MM.1S (cell line): Measurements from ENCODE around the gene SNCA.

Source experiments
- DNase-seq: peaks from one replicate; pipeline ENCODE4 v3.0.0-alpha.2; 2015
- H2AFZ ChIP-seq: fragments of 300-600 bp; sonication (generic); 2 replicates; pipeline ENCODE4 v1.6.0; 2016; ENCODE audit warnings: antibody characterized with exemption, low read length
- H3F3A ChIP-seq: fragments of 300-600 bp; sonication (generic); 2 replicates; pipeline ENCODE4 v1.6.1; 2016; ENCODE audit warnings: mild to moderate bottlenecking, antibody characterized with exemption, low read length, moderate library complexity, mixed read lengths; ENCODE audit not compliant: insufficient read depth
- H3K27ac ChIP-seq: fragments of 300-600 bp; sonication (generic); 2 replicates; pipeline ENCODE4 v1.5.1; 2016; ENCODE audit warnings: mild to moderate bottlenecking, low read length
- H3K27me3 ChIP-seq: fragments of 300-600 bp; sonication (generic); replicated peaks from 2 replicates; pipeline ENCODE4 v1.6.0; 2016; ENCODE audit warnings: low read length; ENCODE audit not compliant: insufficient read depth
- H3K36me3 ChIP-seq: fragments of 300-600 bp; sonication (generic); replicated peaks from 2 replicates; pipeline ENCODE4 v1.6.1; 2016; ENCODE audit warnings: mild to moderate bottlenecking, low read length, mixed read lengths; ENCODE audit not compliant: insufficient read depth
- H3K4me1 ChIP-seq: fragments of 300-600 bp; sonication (generic); 2 replicates; pipeline ENCODE4 v1.6.1; 2016; ENCODE audit warnings: low read length, mixed read lengths
- H3K4me2 ChIP-seq: fragments of 300-600 bp; sonication (generic); 2 replicates; pipeline ENCODE4 v1.6.0; 2016; ENCODE audit warnings: low read depth, low read length
- H3K4me3 ChIP-seq: fragments of 300-600 bp; sonication (generic); 2 replicates; pipeline ENCODE4 v1.5.1; 2016; ENCODE audit warnings: low read length, mixed read lengths
- H3K79me2 ChIP-seq: fragments of 300-600 bp; sonication (generic); 2 replicates; pipeline ENCODE4 v1.6.1; 2016; ENCODE audit warnings: mixed run types, low read length, mixed read lengths
- H3K9ac ChIP-seq: fragments of 300-600 bp; sonication (generic); 2 replicates; pipeline ENCODE4 v1.6.1; 2016; ENCODE audit warnings: low read length, mixed read lengths
- H3K9me2 ChIP-seq: fragments of 300-600 bp; sonication (generic); replicated peaks from 2 replicates; pipeline ENCODE4 v1.6.1; 2016; ENCODE audit warnings: mild to moderate bottlenecking, low read length, mixed read lengths; ENCODE audit not compliant: insufficient read depth
- H3K9me3 ChIP-seq: fragments of 300-600 bp; sonication (generic); replicated peaks from 2 replicates; pipeline ENCODE4 v1.6.1; 2016; ENCODE audit warnings: mild to moderate bottlenecking, low read length, mixed read lengths; ENCODE audit not compliant: insufficient read depth
- H4K20me1 ChIP-seq: fragments of 300-600 bp; sonication (generic); 2 replicates; pipeline ENCODE4 v1.6.1; 2016; ENCODE audit warnings: mild to moderate bottlenecking, low read length, moderate library complexity, mixed read lengths; ENCODE audit not compliant: insufficient read depth
- CTCF ChIP-seq: fragments of 300-600 bp; sonication (generic); IDR thresholded peaks from 2 replicates; pipeline ENCODE4 v1.5.1; 2016; ENCODE audit warnings: antibody characterized with exemption, low read length, mixed read lengths
- EZH2 ChIP-seq: fragments of 300-600 bp; sonication (generic); optimal IDR thresholded peaks from 2 replicates; pipeline ENCODE3; 2017; ENCODE audit warnings: low read depth, mild to moderate bottlenecking, antibody characterized with exemption, low read length, mixed read lengths
- EZH2phosphoT487 ChIP-seq: fragments of 300-600 bp; sonication (generic); IDR thresholded peaks from 2 replicates; pipeline ENCODE4 v1.6.1; 2018; ENCODE audit warnings: antibody characterized with exemption, low read length

The SNCA gene

GRCh38 chr4:89834486-89835209 is 2.3 kb downstream of the SNCA start:
- no peak for TF ChIP-seq EZH2
- no peak for TF ChIP-seq EZH2phosphoT487
- TF ChIP-seq CTCF, result no peak
- Histone ChIP-seq H3K4me3 (no peak overlapping the region), H4K20me1 (no peaks in the 10 kb centered on the region), H3K79me2 (no peaks in the 10 kb centered on the region), H3K9ac (no peak overlapping the region), H3K4me2 (no peak overlapping the region), H2AFZ (no peak overlapping the region), H3K9me3 (no peaks in the 10 kb centered on the region), H3K4me1 (peaks cover 5% of the 10 kb centered on the region; the same call in 1 of the 2 replicates), H3F3A (peaks cover 7% of the 10 kb centered on the region), H3K27me3 (no peaks in the 10 kb centered on the region), H3K9me2 (no peaks in the 10 kb centered on the region), H3K27ac (no peak overlapping the region), H3K36me3 (no peaks in the 10 kb centered on the region)
- DNase-seq, result no peak

GRCh38 chr4:89829470-89830138 is 7.4 kb downstream of the SNCA start:
- Histone ChIP-seq H3K79me2 (no peaks in the 10 kb centered on the region), H3K4me1 (peaks cover 8% of the 10 kb centered on the region), H3K4me2 (peak overlapping the region; percentile 67), H3K36me3 (no peaks in the 10 kb centered on the region), H3K9ac (peak overlapping the region; percentile 14; the same call in 1 of the 2 replicates), H2AFZ (peak overlapping the region; percentile 47), H3K9me3 (no peaks in the 10 kb centered on the region), H3K4me3 (peak overlapping the region; percentile 46), H3K27ac (peak overlapping the region; percentile 66; the same call in 1 of the 2 replicates), H3F3A (peaks cover 14% of the 10 kb centered on the region), H4K20me1 (no peaks in the 10 kb centered on the region), H3K9me2 (no peaks in the 10 kb centered on the region), H3K27me3 (no peaks in the 10 kb centered on the region)
- TF ChIP-seq CTCF (peak; percentile 20), EZH2phosphoT487 (no peak)
- DNase-seq, result peak; percentile 94

- DNase-seq, result no peak
- no peaks in the 10 kb centered on the region for H3K4me1 ChIP-seq
- TF ChIP-seq EZH2 (no peak), CTCF (no peak), EZH2phosphoT487 (no peak)
- no peaks in the 10 kb centered on the region for H3K9me3 ChIP-seq
- no peaks in the 10 kb centered on the region for H3F3A ChIP-seq
- H3K36me3 ChIP-seq, result no peaks in the 10 kb centered on the region
- no peak overlapping the region for H3K27ac ChIP-seq
- no peak overlapping the region for H2AFZ ChIP-seq
- no peaks in the 10 kb centered on the region for H4K20me1 ChIP-seq
- H3K9ac ChIP-seq, result no peak overlapping the region
- H3K4me2 ChIP-seq, result no peak overlapping the region
- H3K79me2 ChIP-seq, result no peaks in the 10 kb centered on the region
- H3K4me3 ChIP-seq, result no peak overlapping the region
- no peaks in the 10 kb centered on the region for H3K9me2 ChIP-seq
- H3K27me3 ChIP-seq, result no peaks in the 10 kb centered on the region
Measured at GRCh38 chr4:89823416-89823815, 13.5 kb downstream of the SNCA start.
